IPS DF 6.9 (cell line): ENCODE measurements around the gene SPTBN1.

ENCODE experiments used
- DNase-seq: peaks from one replicate; pipeline ENCODE4 v3.0.0-alpha.2; 2013; ENCODE audit warnings: low read depth, low spot score
- H3K27ac ChIP-seq: one replicate; pipeline ENCODE4 v1.5.1; 2013; ENCODE audit warnings: low read length, control low read depth
- H3K27me3 ChIP-seq: 2 replicates; pipeline ENCODE4 v1.6.1; 2013; ENCODE audit warnings: mild to moderate bottlenecking, low read length; ENCODE audit not compliant: control insufficient read depth, insufficient read depth
- H3K36me3 ChIP-seq: 2 replicates; pipeline ENCODE4 v1.6.1; 2013; ENCODE audit warnings: low read length; ENCODE audit not compliant: control insufficient read depth, insufficient read depth
- H3K4me1 ChIP-seq: 2 replicates; pipeline ENCODE4 v1.6.1; 2013; ENCODE audit warnings: low read length; ENCODE audit not compliant: control insufficient read depth, insufficient read depth
- H3K4me3 ChIP-seq: 2 replicates; pipeline ENCODE4 v1.5.1; 2013; ENCODE audit warnings: mild to moderate bottlenecking, low read length
- H3K9me3 ChIP-seq: 2 replicates; pipeline ENCODE4 v1.6.1; 2013; ENCODE audit warnings: low read length, inconsistent platforms; ENCODE audit not compliant: control insufficient read depth, insufficient read depth
- WGBS: extraction: QIAGEN DNeasy Blood & Tissue Kit; methylation state at CpG from one replicate; pipeline ENCODE4 v1.1.7; 2013; ENCODE audit warnings: mixed read lengths, missing lambda C conversion rate; ENCODE audit not compliant: insufficient read length, insufficient coverage; 5-methylcytosine and 5-hydroxymethylcytosine counted together

Gene SPTBN1

GRCh38 chr2:54589038-54589339 lies 132.9 kb downstream of the SPTBN1 start:
- DNase-seq, result no peak
- Histone ChIP-seq H3K36me3 (0 out of 2 replicates have a peak, but pooled peaks cover 2% of the 10 kb centered on the region), H3K9me3 (no peaks in the 10 kb centered on the region), H3K27me3 (no peaks in the 10 kb centered on the region), H3K27ac (no peak overlapping the region), H3K4me1 (peaks cover 9% of the 10 kb centered on the region), H3K4me3 (no peak overlapping the region)
- no CpG with 5 or more reads among the region's 4 CpGs for WGBS

- Histone ChIP-seq H3K36me3 (0 out of 2 replicates have a peak, but pooled peaks cover 2% of the 10 kb centered on the region), H3K9me3 (no peaks in the 10 kb centered on the region), H3K4me3 (no peak overlapping the region), H3K27me3 (no peaks in the 10 kb centered on the region), H3K4me1 (peaks cover 9% of the 10 kb centered on the region), H3K27ac (no peak overlapping the region)
- DNase-seq, result no peak
- no CpG with 5 or more reads among the region's 7 CpGs for WGBS
These were observed 133.5 kb downstream of the SPTBN1 start for GRCh38 chr2:54589340-54590215.

DNA sequence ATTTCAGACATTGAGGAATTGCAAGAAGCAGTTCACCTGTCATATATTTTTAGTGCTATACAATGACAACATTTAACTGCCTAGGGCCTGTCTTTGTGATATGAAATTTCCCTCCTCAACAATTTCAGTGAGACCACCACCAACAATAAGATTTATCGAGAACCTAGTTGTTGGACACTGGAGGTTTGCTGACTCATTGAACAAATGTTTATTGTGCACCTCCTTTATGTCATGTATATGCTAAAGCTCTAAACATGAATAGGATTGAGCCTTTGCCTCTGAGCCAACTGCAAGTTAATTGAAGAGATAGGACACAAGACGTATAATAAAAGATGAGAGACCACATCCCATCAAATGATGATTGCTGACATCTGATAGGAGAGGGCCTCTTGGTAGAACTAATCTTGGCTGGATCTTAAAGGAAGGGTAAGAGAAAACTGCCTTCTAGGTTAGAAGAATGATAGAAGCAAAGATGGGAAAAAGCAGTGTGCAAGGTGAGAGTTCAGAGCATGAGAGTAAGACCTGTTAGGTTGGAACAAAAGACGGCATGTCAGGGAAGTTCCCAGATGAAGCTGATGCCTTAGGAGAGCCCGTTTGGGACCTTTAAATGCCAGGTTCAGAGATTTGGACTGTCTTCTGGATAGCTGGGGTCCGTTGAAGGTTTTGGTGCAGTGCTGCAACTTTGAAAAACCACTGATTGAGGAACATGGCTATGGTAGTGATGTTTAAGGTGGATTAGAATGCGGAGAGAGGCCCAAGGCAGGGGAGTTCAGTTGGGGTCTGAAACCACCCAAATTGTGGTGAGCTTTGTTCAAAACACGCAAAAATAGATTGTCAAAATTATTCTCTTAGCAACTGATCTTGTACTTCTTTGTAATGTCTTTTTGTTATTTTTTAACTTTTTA lies 134.3 kb downstream of the SPTBN1 start:
- H3K4me1 ChIP-seq, result peaks cover 11% of the 10 kb centered on the region
- no peak overlapping the region for H3K27ac ChIP-seq
- no peak overlapping the region for H3K4me3 ChIP-seq
- WGBS, result no CpG with 5 or more reads among the region's 7 CpGs
- no peaks in the 10 kb centered on the region for H3K27me3 ChIP-seq
- H3K9me3 ChIP-seq, result no peaks in the 10 kb centered on the region
- 0 out of 2 replicates have a peak, but pooled peaks cover 2% of the 10 kb centered on the region for H3K36me3 ChIP-seq
- DNase-seq, result no peak

DNA sequence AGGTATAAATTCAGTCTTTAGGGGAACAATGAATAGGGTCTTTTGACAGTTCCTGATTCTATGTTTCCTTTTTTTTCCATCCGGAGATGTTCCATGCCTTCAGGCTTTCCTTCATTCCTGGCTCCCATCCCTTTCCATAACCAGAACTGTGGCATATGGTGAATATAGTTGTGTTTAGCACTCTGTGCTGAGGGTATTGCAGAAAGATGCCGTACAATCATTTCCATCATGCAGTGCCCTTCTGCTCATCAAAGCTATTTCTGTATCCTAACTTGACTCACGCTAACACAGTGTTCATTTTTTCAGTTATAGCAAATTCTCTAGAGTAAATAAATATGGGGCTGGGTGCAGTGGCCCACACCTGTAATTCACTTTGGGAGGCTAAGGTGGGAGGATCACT lies 135.4 kb downstream of the SPTBN1 start:
- Histone ChIP-seq H3K27me3 (no peaks in the 10 kb centered on the region), H3K27ac (no peak overlapping the region), H3K4me3 (no peak overlapping the region), H3K9me3 (no peaks in the 10 kb centered on the region), H3K36me3 (0 out of 2 replicates have a peak, but pooled peaks cover 2% of the 10 kb centered on the region), H3K4me1 (peaks cover 11% of the 10 kb centered on the region)
- no CpG with 5 or more reads among the region's 3 CpGs for WGBS
- DNase-seq, result no peak

DNA sequence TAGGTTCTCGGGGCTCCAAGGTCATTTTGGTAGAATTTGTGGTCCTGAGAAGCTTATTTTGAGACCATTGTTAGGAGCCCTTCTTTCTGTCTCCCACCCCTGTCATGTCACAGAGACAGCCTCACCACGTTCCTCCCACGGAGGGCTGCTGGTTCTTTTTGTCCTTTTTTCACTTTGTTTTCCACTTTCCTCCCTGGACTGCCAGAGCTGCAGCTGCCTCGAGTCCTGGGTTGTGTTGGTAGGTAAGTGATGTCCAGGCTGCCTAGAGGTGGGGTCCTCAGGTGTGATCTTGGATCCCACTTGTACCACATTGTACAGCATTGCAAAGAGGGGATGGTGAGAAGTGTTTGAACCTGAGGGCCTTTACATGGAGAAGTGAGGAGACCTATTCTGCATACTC lies 137.1 kb downstream of the SPTBN1 start:
- H3K9me3 ChIP-seq, result no peaks in the 10 kb centered on the region
- peaks cover 7% of the 10 kb centered on the region for H3K4me1 ChIP-seq
- DNase-seq, result no peak
- H3K36me3 ChIP-seq, result no peaks in the 10 kb centered on the region
- WGBS, result no CpG with 5 or more reads among the region's 4 CpGs
- no peak overlapping the region for H3K27ac ChIP-seq
- H3K4me3 ChIP-seq, result no peak overlapping the region
- H3K27me3 ChIP-seq, result no peaks in the 10 kb centered on the region

DNA sequence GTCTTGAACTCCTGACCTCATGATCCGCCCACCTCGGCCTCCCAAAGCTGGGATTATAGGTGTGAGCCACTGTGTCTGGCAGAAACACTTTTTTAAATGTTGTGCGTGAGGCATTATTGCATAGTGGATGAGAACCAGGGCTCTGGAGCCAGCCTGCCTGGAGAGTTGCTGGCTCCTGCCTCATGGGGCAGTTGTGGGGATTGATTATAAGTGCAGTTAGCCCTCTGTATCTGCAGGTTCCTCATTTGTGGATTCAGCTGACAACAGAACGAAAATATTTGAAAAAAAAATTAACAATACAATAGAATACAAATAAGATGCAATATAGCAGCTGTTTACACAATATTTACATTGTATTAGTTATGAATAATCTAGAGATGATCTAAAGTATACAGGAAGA lies 137.9 kb downstream of the SPTBN1 start:
- Histone ChIP-seq H3K27ac (no peak overlapping the region), H3K36me3 (0 out of 2 replicates have a peak, but pooled peaks cover 3% of the 10 kb centered on the region), H3K4me1 (0 out of 2 replicates have a peak, but pooled peaks cover 5% of the 10 kb centered on the region), H3K4me3 (no peak overlapping the region), H3K27me3 (no peaks in the 10 kb centered on the region), H3K9me3 (no peaks in the 10 kb centered on the region)
- DNase-seq, result no peak
- WGBS, result no CpG with 5 or more reads among the region's 4 CpGs

- WGBS, result no CpG with 5 or more reads among the region's 13 CpGs
These were observed 139.2 kb downstream of the SPTBN1 start for GRCh38 chr2:54595161-54595803.

GRCh38 chr2:54595999-54596902 lies 140.1 kb downstream of the SPTBN1 start:
- no peak overlapping the region for H3K4me3 ChIP-seq
- H3K27ac ChIP-seq, result no peak overlapping the region
- H3K36me3 ChIP-seq, result peaks cover 7% of the 10 kb centered on the region; the same call in 1 of the 2 replicates
- 0 out of 2 replicates have a peak, but pooled peaks cover 3% of the 10 kb centered on the region for H3K4me1 ChIP-seq
- H3K27me3 ChIP-seq, result no peaks in the 10 kb centered on the region
- H3K9me3 ChIP-seq, result no peaks in the 10 kb centered on the region
- DNase-seq, result no peak
- no CpG with 5 or more reads among the region's 15 CpGs for WGBS

More at GRCh38 chr2:54595161-54595803, 139.2 kb downstream of the SPTBN1 start:
- no peak for DNase-seq
- Histone ChIP-seq H3K27me3 (no peaks in the 10 kb centered on the region), H3K36me3 (peaks cover 7% of the 10 kb centered on the region; the same call in 1 of the 2 replicates), H3K27ac (no peak overlapping the region), H3K4me3 (no peak overlapping the region), H3K9me3 (no peaks in the 10 kb centered on the region), H3K4me1 (0 out of 2 replicates have a peak, but pooled peaks cover 3% of the 10 kb centered on the region)

GRCh38 chr2:54597153-54597848 lies 141.2 kb downstream of the SPTBN1 start:
- DNase-seq, result no peak
- Histone ChIP-seq H3K27me3 (no peaks in the 10 kb centered on the region), H3K27ac (no peak overlapping the region), H3K36me3 (peaks cover 7% of the 10 kb centered on the region; the same call in 1 of the 2 replicates), H3K4me1 (0 out of 2 replicates have a peak, but pooled peaks cover 3% of the 10 kb centered on the region), H3K9me3 (no peaks in the 10 kb centered on the region), H3K4me3 (no peak overlapping the region)
- no CpG with 5 or more reads among the region's 5 CpGs for WGBS
